Activated CD8-positive, alpha-beta T cell treated with anti-CD3 and anti-CD28 coated beads, Interleukin-2, amount 10 ng/mL, durations not matched to agents 7 days and 5 days (primary cell): Measurements from ENCODE around the gene CHEK1. TPM values are rescaled to one million over a fixed set of nuclear protein-coding genes. Genes with fewer than 3 reads are reported as not detected.
"Not testable (repeated sequence)": the region's sequence is repeated elsewhere in the genome, so short reads cannot be mapped to it uniquely, and the experiment has no call there.

ENCODE experiments used
- ATAC-seq: fragments of 150-1000 bp; cut with Tn5 transposase; one replicate; pipeline ENCODE4 v1.10.0; 2021; ENCODE audit warnings: moderate library complexity
- CTCF ChIA-PET: fragments of 350-600 bp; sonication (Branson Sonifier 250); formaldehyde crosslinking; loops from one replicate; lab custom pipeline; 2021; ENCODE audit warnings: antibody characterized with exemption; lab: Charles Lee
- POLR2A ChIA-PET: fragments of 350-600 bp; sonication (Branson Sonifier 250); formaldehyde crosslinking; loops from one replicate; lab custom pipeline; 2021; ENCODE audit warnings: antibody characterized with exemption; lab: Charles Lee
- DNase-seq: peaks from one replicate; pipeline ENCODE4 v3.0.0-alpha.2; 2020
- H3K27ac Mint-ChIP-seq: one replicate; pipeline ENCODE4 v1.8.0; 2021; ENCODE audit warnings: mild to moderate bottlenecking, mixed read lengths
- H3K27me3 Mint-ChIP-seq: one replicate; pipeline ENCODE4 v1.8.0; 2021; ENCODE audit warnings: low read depth, mixed read lengths
- H3K36me3 Mint-ChIP-seq: one replicate; pipeline ENCODE4 v1.8.0; 2021; ENCODE audit warnings: low read depth, mixed read lengths
- H3K4me1 Mint-ChIP-seq: one replicate; pipeline ENCODE4 v1.8.0; 2021; ENCODE audit warnings: low read depth, mixed read lengths
- H3K4me3 Mint-ChIP-seq: one replicate; pipeline ENCODE4 v1.8.0; 2021; ENCODE audit warnings: mild to moderate bottlenecking, mixed read lengths
- H3K9me3 Mint-ChIP-seq: one replicate; pipeline ENCODE4 v1.8.0; 2022; ENCODE audit warnings: mixed read lengths; ENCODE audit not compliant: insufficient read depth
- total RNA-seq, 2 experiments: library from RNA; stranded (reverse); gene quantifications; one replicate each; pipeline ENCODE4 v1.2.3, GENCODE V29; 2021

The CHEK1 gene
- total RNA-seq, 2 experiments from 2014 or later = 102 to 106 TPM

- DNase-seq (no peak), ATAC-seq (no peak)
- Mint-ChIP-seq H3K36me3 (no peaks in the 10 kb centered on the region), H3K9me3 (no peaks in the 10 kb centered on the region), H3K4me1 (no peaks in the 10 kb centered on the region), H3K4me3 (no peak overlapping the region), H3K27me3 (peaks cover 7% of the 10 kb centered on the region), H3K27ac (no peak overlapping the region)
- ChIA-PET POLR2A (no interaction called here), CTCF (interaction anchor here (0.9 kb wide), 1 partner anchor 184 kb away, joined by 3 read pairs; no protein-coding TSS in a partner anchor)
Measured at GRCh38 chr11:125701018-125701610, 76.2 kb downstream of the CHEK1 start.

GRCh38 chr11:125701858-125702621 lies 77.1 kb downstream of the CHEK1 start:
- Mint-ChIP-seq H3K36me3 (no peaks in the 10 kb centered on the region), H3K4me1 (no peaks in the 10 kb centered on the region), H3K4me3 (no peak overlapping the region), H3K27ac (no peak overlapping the region), H3K9me3 (no peaks in the 10 kb centered on the region), H3K27me3 (peaks cover 14% of the 10 kb centered on the region)
- DNase-seq (no peak), ATAC-seq (no peak)
- CTCF ChIA-PET = interaction anchor here (0.6 to 0.9 kb wide), 2 partner anchors 32 to 183 kb away, joined by 3 read pairs; no protein-coding TSS in a partner anchor
- POLR2A ChIA-PET = no interaction called here

DNA sequence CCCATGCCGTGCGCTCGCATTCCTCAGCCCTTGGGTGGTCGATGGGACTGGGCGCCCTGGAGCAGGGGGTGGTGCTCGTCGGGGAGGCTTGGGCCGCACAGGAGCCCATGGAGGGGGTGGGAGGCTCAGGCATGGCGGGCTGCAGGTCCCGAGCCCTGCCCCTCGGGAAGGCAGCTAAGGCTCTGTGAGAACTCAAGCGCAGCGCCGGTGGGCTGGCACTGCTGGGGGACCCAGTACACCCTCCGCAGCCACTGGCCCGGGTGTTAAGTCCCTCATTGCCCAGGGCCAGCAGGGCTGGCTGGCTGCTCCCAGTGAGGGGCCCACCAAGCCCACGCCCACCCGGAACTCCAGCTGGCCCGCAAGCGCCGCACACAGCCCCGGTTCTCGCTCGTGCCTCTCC lies 79.7 kb downstream of the CHEK1 start:
- H3K27ac Mint-ChIP-seq, H3K4me3 Mint-ChIP-seq, ATAC-seq, H3K4me1 Mint-ChIP-seq, H3K36me3 Mint-ChIP-seq, H3K9me3 Mint-ChIP-seq, POLR2A ChIA-PET, DNase-seq, CTCF ChIA-PET: not testable (repeated sequence)
- H3K27me3 Mint-ChIP-seq = peaks cover 22% of the 10 kb centered on the region

- Mint-ChIP-seq H3K27ac (no peak overlapping the region), H3K9me3 (no peaks in the 10 kb centered on the region), H3K27me3 (peaks cover 14% of the 10 kb centered on the region), H3K4me3 (no peak overlapping the region), H3K4me1 (no peaks in the 10 kb centered on the region), H3K36me3 (no peaks in the 10 kb centered on the region)
- CTCF ChIA-PET = no interaction called here
- ATAC-seq (no peak), DNase-seq (no peak)
- POLR2A ChIA-PET = no interaction called here
Measured at GRCh38 chr11:125720781-125721180, 95.8 kb downstream of the CHEK1 start.

- H3K36me3 Mint-ChIP-seq = no peaks in the 10 kb centered on the region
- no peak overlapping the region for H3K27ac Mint-ChIP-seq
- no peaks in the 10 kb centered on the region for H3K4me1 Mint-ChIP-seq
- DNase-seq = no peak
- H3K27me3 Mint-ChIP-seq = peaks cover 20% of the 10 kb centered on the region
- ATAC-seq = no peak
- POLR2A ChIA-PET = no interaction called here
- H3K9me3 Mint-ChIP-seq = no peaks in the 10 kb centered on the region
- H3K4me3 Mint-ChIP-seq = no peak overlapping the region
- CTCF ChIA-PET = interaction anchor here (0.6 to 1.5 kb wide), 6 partner anchors 9 to 470 kb away, joined by 3 to 5 read pairs (median 4); no protein-coding TSS in a partner anchor
Measured at GRCh38 chr11:125724125-125724524, 99.2 kb downstream of the CHEK1 start.

Other genes with a start within 250 kb of the CHEK1 start
- gene FEZ1, start 128.9 kb upstream of the CHEK1 start, total RNA-seq = 1 to 10 TPM in 1 of 2 experiments, under 1 TPM in 1; 0.92 to 1.2 TPM
- 10 to 100 TPM; 45.8 to 46.2 TPM for gene EI24, start 55.7 kb upstream of the CHEK1 start, total RNA-seq
- gene STT3A, start 32.3 kb upstream of the CHEK1 start, total RNA-seq = 100 to 1,000 TPM; 103 to 114 TPM
- gene ACRV1, start 55.7 kb downstream of the CHEK1 start, total RNA-seq = not detected
- not detected for gene PATE1, start 121.1 kb downstream of the CHEK1 start, total RNA-seq
- gene PATE2, start 153.7 kb downstream of the CHEK1 start, total RNA-seq = not detected
- not detected for gene PATE3, start 163.0 kb downstream of the CHEK1 start, total RNA-seq
- gene PATE4, start 208.2 kb downstream of the CHEK1 start, total RNA-seq = not detected